ENCODE measurements around the gene KIF26A. TPM values are rescaled to one million over a fixed set of nuclear protein-coding genes. Genes with fewer than 3 reads are reported as not detected.

Gene KIF26A
- total RNA-seq, 4 donors from 2014 or later = 0.53 to 5.8 (median 1.6) TPM

GRCh38 chr14:104184506-104184905 lies 46.1 kb downstream of the KIF26A start:
- no peaks in the 10 kb centered on the region for H3K4me1 ChIP-seq
- no peak for DNase-seq
- no peak overlapping the region for H3K27ac ChIP-seq

GRCh38 chr14:104184911-104185499 lies 46.6 kb downstream of the KIF26A start:
- no peaks in the 10 kb centered on the region for H3K27me3 ChIP-seq
- no peaks in the 10 kb centered on the region for H3K9me3 ChIP-seq
- no peaks in the 10 kb centered on the region for H3K36me3 ChIP-seq
- TF ChIP-seq POLR2A (IDR thresholded peaks at IDR 0.05) = no peak
- no peak for TF ChIP-seq CTCF (IDR thresholded peaks at IDR 0.05)
- no peak for DNase-seq
- H3K4me3 ChIP-seq = no peak overlapping the region
- no peaks in the 10 kb centered on the region for H3K4me1 ChIP-seq
- H3K27ac ChIP-seq = no peak overlapping the region

More at GRCh38 chr14:104184506-104184905, 46.1 kb downstream of the KIF26A start:
- no peak for TF ChIP-seq POLR2A (IDR thresholded peaks at IDR 0.05)
- TF ChIP-seq CTCF (IDR thresholded peaks at IDR 0.05) = no peak
- no peak overlapping the region for H3K4me3 ChIP-seq
- H3K36me3 ChIP-seq = no peaks in the 10 kb centered on the region
- no peaks in the 10 kb centered on the region for H3K9me3 ChIP-seq
- H3K27me3 ChIP-seq = no peaks in the 10 kb centered on the region

- H3K27ac ChIP-seq = no peak overlapping the region
- H3K36me3 ChIP-seq = no peaks in the 10 kb centered on the region
- H3K4me3 ChIP-seq = no peak overlapping the region
- no peak for TF ChIP-seq POLR2A (IDR thresholded peaks at IDR 0.05)
- no peak for TF ChIP-seq CTCF (IDR thresholded peaks at IDR 0.05)
- no peaks in the 10 kb centered on the region for H3K27me3 ChIP-seq
- no peaks in the 10 kb centered on the region for H3K9me3 ChIP-seq
- DNase-seq = no peak
- H3K4me1 ChIP-seq = no peaks in the 10 kb centered on the region
These were observed 47.6 kb downstream of the KIF26A start for GRCh38 chr14:104185916-104186495.

- H3K27me3 ChIP-seq = no peaks in the 10 kb centered on the region
- no peak for DNase-seq
- H3K27ac ChIP-seq = no peak overlapping the region
- no peak overlapping the region for H3K4me3 ChIP-seq
- no peak for TF ChIP-seq CTCF (IDR thresholded peaks at IDR 0.05)
- TF ChIP-seq POLR2A (IDR thresholded peaks at IDR 0.05) = no peak
- H3K9me3 ChIP-seq = no peaks in the 10 kb centered on the region
- H3K4me1 ChIP-seq = no peaks in the 10 kb centered on the region
- H3K36me3 ChIP-seq = no peaks in the 10 kb centered on the region
These were observed 48.2 kb downstream of the KIF26A start for GRCh38 chr14:104186575-104186974.

- H3K4me1 ChIP-seq = no peaks in the 10 kb centered on the region
- no peak overlapping the region for H3K27ac ChIP-seq
- H3K36me3 ChIP-seq = no peaks in the 10 kb centered on the region
- H3K9me3 ChIP-seq = no peaks in the 10 kb centered on the region
- DNase-seq = no peak
- TF ChIP-seq CTCF (IDR thresholded peaks at IDR 0.05) (no peak), POLR2A (IDR thresholded peaks at IDR 0.05) (no peak)
- no peaks in the 10 kb centered on the region for H3K27me3 ChIP-seq
- no peak overlapping the region for H3K4me3 ChIP-seq
These were observed 48.9 kb downstream of the KIF26A start for GRCh38 chr14:104187121-104187889.
